Measurements from ENCODE around the gene MUC21.

- TF ChIP-seq POLR2A (IDR thresholded peaks at IDR 0.05; ENCODE audit: low read length) (no peak), GATA1 (IDR thresholded peaks at IDR 0.05; ENCODE audit: low read depth, low read length) (no peak)
These were observed 33.3 kb downstream of the MUC21 start for GRCh38 chr6:31016659-31017299.

Measured in erythroblast (primary cell).